GM12892 (cell line): ENCODE data around the gene RNF144A.

Experiments used
- POLR2A ChIP-seq: IDR thresholded peaks from 2 replicates; pipeline ENCODE4 v1.6.1; 2011; ENCODE audit warnings: low read depth, low read length, control low read depth
- POLR2AphosphoS5 ChIP-seq: IDR thresholded peaks from 2 replicates; pipeline ENCODE4 v1.6.1; 2011; ENCODE audit warnings: low read depth, low read length, control low read depth
- TAF1 ChIP-seq: IDR thresholded peaks from 2 replicates; pipeline ENCODE4 v1.6.1; 2011; ENCODE audit warnings: low read depth, mild to moderate bottlenecking, control low read depth, low read length, borderline replicate concordance

GRCh38 chr2:6937157-6937556 lies 19.9 kb downstream of the RNF144A start:
- TF ChIP-seq POLR2AphosphoS5, result no peak
- no peak for TF ChIP-seq POLR2A
- TF ChIP-seq TAF1, result no peak
